ENCODE results near the gene BDH1.

Gene BDH1

DNA sequence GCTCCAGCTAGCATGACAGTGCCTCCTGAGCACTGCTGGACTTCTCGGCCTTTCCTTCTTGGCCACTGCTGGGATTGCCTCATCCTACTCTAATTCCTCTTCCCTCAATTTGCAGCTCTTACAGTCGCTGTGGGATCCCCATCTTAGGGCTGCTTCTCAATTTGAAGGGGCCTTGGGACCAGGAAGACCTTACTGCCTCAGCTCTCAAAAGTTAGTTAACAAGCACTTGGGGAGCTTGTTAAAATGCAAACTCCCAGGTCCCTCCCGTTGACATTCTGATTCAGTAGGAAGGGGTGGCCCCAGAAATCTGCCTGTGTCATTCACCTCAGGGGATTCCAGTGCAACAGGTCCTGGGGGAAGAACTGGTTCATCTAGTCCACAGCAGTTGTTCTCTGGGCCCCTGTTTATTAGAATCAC, 14.8 kb downstream of the BDH1 start (continued):
- TF ChIP-seq TOX (CRISPR knock-in tag; IDR thresholded peaks at IDR 0.05; ENCODE audit: borderline replicate concordance) = no peak
- no peak for TF ChIP-seq CSDC2 (CRISPR knock-in tag; IDR thresholded peaks at IDR 0.05)
- no peak for TF ChIP-seq ZNF565 (CRISPR knock-in tag; conservative IDR thresholded peaks at IDR 0.05; ENCODE audit: low read depth)
- no peak for TF ChIP-seq RARB (CRISPR knock-in tag; IDR thresholded peaks at IDR 0.05)
- no peak for TF ChIP-seq ZNF70 (CRISPR knock-in tag; IDR thresholded peaks at IDR 0.05)
- TF ChIP-seq, protein P1, sequence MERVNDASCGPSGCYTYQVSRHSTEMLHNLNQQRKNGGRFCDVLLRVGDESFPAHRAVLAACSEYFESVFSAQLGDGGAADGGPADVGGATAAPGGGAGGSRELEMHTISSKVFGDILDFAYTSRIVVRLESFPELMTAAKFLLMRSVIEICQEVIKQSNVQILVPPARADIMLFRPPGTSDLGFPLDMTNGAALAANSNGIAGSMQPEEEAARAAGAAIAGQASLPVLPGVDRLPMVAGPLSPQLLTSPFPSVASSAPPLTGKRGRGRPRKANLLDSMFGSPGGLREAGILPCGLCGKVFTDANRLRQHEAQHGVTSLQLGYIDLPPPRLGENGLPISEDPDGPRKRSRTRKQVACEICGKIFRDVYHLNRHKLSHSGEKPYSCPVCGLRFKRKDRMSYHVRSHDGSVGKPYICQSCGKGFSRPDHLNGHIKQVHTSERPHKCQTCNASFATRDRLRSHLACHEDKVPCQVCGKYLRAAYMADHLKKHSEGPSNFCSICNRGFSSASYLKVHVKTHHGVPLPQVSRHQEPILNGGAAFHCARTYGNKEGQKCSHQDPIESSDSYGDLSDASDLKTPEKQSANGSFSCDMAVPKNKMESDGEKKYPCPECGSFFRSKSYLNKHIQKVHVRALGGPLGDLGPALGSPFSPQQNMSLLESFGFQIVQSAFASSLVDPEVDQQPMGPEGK (CRISPR knock-in tag; IDR thresholded peaks at IDR 0.05; ENCODE audit: borderline replicate concordance) = no peak
- TF ChIP-seq ESRRG (CRISPR knock-in tag; IDR thresholded peaks at IDR 0.05) = no peak

DNA sequence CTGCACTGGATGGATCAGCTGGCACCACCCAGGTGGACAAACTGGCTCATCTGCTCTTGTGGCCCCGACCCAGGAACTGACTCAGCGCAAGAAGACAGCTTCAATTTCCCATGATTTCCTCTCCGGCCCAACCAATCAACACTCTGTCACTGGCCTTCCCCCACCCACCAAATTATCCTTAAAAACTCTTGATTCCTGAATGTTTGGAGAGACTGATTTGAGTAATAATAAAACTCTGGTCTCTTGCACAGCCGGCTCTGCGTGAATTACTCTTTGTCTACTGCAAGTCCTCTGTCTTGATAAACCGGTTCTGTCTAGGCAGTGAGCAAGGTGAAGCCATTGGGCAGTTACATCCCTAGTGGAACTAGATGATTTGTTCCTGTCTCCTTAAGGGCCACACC, 16.1 kb downstream of the BDH1 start:
- TF ChIP-seq PPARA (CRISPR knock-in tag; IDR thresholded peaks at IDR 0.05; ENCODE audit: borderline replicate concordance) (no peak), ARNTL (CRISPR knock-in tag; IDR thresholded peaks at IDR 0.05; ENCODE audit: borderline replicate concordance, low read depth) (no peak), ZNF8 (CRISPR knock-in tag; IDR thresholded peaks at IDR 0.05) (no peak), SNAI2 (CRISPR knock-in tag; IDR thresholded peaks at IDR 0.05) (no peak), BACH2 (CRISPR knock-in tag; IDR thresholded peaks at IDR 0.05; ENCODE audit: borderline replicate concordance) (no peak)
- TF ChIP-seq, protein P2, sequence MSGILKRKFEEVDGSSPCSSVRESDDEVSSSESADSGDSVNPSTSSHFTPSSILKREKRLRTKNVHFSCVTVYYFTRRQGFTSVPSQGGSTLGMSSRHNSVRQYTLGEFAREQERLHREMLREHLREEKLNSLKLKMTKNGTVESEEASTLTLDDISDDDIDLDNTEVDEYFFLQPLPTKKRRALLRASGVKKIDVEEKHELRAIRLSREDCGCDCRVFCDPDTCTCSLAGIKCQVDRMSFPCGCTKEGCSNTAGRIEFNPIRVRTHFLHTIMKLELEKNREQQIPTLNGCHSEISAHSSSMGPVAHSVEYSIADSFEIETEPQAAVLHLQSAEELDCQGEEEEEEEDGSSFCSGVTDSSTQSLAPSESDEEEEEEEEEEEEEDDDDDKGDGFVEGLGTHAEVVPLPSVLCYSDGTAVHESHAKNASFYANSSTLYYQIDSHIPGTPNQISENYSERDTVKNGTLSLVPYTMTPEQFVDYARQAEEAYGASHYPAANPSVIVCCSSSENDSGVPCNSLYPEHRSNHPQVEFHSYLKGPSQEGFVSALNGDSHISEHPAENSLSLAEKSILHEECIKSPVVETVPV (CRISPR knock-in tag; IDR thresholded peaks at IDR 0.05) = no peak
- TF ChIP-seq, protein P3, sequence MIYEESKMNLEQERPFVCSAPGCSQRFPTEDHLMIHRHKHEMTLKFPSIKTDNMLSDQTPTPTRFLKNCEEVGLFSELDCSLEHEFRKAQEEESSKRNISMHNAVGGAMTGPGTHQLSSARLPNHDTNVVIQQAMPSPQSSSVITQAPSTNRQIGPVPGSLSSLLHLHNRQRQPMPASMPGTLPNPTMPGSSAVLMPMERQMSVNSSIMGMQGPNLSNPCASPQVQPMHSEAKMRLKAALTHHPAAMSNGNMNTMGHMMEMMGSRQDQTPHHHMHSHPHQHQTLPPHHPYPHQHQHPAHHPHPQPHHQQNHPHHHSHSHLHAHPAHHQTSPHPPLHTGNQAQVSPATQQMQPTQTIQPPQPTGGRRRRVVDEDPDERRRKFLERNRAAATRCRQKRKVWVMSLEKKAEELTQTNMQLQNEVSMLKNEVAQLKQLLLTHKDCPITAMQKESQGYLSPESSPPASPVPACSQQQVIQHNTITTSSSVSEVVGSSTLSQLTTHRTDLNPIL (CRISPR knock-in tag; IDR thresholded peaks at IDR 0.05; ENCODE audit: low read depth) = no peak
- no peak for ATAC-seq

DNA sequence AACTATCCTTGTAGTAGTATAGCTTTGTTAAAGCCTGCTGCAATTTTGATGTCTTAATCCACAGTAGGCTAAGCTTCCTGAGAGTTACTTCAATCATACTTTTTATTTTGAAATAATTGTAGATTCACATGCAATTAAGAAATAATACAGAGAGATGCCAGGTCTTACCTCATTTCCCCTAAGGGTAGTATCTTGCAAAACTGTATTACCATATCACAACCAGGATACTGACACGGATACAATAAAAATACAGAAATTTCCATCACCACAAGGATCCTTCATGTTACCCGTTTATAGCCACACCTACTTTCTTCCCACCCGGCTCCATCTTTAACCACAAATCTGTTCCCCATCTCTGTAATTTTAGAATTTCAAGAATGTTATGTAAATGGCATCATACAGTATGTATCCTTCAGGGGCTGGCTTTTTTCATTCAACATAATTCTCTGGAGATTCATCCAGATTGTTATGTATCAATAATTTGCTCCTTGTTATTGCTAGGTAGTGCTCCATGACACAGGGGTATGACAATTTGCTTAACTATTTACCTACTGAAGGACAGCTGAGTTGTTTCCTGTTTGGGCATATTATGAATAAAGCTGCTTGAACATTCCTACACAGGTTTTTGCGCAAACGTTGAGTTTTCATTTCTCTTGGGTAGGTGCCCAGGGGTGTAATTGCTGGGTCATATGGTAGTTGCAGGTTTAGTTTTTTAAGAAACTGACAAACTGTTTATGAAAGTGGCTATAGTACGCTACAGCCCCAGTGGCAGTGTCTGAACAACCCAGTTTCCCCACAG, 21.6 kb downstream of the BDH1 start:
- no peak for ATAC-seq
- no peak for TF ChIP-seq ESRRG (CRISPR knock-in tag; IDR thresholded peaks at IDR 0.05)

DNA sequence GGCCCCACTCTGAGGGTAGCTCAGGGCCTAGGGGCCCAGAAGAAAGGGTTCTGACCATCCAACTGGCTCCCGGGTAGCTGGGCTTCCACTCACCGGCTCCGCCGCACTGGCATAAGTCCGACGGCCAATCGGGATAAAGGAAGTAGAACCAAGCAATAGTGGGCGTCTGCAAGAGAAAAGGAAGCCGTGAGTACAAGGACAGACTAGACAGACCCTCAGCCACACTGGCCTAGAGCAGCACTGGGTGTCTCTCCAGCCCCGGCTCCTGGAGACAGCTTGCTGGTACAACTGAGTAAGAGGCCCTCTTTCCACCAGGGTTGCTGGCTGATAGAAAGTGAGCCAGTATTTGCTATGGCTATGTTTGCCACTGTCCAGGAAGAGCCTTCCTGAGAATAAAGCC, 22.4 kb downstream of the BDH1 start:
- TF ChIP-seq TCF4 (CRISPR knock-in tag; IDR thresholded peaks at IDR 0.05; ENCODE audit: borderline replicate concordance) (no peak), ZNF565 (CRISPR knock-in tag; conservative IDR thresholded peaks at IDR 0.05; ENCODE audit: low read depth) (no peak), ZFP3 (CRISPR knock-in tag; IDR thresholded peaks at IDR 0.05) (no peak), ZFP30 (CRISPR knock-in tag; IDR thresholded peaks at IDR 0.05) (no peak), ESRRG (CRISPR knock-in tag; IDR thresholded peaks at IDR 0.05) (no peak), RARB (CRISPR knock-in tag; IDR thresholded peaks at IDR 0.05) (no peak), GLIS3 (CRISPR knock-in tag; IDR thresholded peaks at IDR 0.05) (no peak), SNAI2 (CRISPR knock-in tag; IDR thresholded peaks at IDR 0.05) (no peak), ARNTL (CRISPR knock-in tag; IDR thresholded peaks at IDR 0.05; ENCODE audit: borderline replicate concordance, low read depth) (no peak), BACH2 (CRISPR knock-in tag; IDR thresholded peaks at IDR 0.05; ENCODE audit: borderline replicate concordance) (no peak), OSR1 (CRISPR knock-in tag; IDR thresholded peaks at IDR 0.05) (no peak), ZC3H10 (CRISPR knock-in tag; IDR thresholded peaks at IDR 0.05) (no peak)
- TF ChIP-seq, protein P3 (CRISPR knock-in tag; IDR thresholded peaks at IDR 0.05; ENCODE audit: low read depth) = no peak
- TF ChIP-seq, protein P2 (CRISPR knock-in tag; IDR thresholded peaks at IDR 0.05) = no peak
- TF ChIP-seq, protein P4, sequence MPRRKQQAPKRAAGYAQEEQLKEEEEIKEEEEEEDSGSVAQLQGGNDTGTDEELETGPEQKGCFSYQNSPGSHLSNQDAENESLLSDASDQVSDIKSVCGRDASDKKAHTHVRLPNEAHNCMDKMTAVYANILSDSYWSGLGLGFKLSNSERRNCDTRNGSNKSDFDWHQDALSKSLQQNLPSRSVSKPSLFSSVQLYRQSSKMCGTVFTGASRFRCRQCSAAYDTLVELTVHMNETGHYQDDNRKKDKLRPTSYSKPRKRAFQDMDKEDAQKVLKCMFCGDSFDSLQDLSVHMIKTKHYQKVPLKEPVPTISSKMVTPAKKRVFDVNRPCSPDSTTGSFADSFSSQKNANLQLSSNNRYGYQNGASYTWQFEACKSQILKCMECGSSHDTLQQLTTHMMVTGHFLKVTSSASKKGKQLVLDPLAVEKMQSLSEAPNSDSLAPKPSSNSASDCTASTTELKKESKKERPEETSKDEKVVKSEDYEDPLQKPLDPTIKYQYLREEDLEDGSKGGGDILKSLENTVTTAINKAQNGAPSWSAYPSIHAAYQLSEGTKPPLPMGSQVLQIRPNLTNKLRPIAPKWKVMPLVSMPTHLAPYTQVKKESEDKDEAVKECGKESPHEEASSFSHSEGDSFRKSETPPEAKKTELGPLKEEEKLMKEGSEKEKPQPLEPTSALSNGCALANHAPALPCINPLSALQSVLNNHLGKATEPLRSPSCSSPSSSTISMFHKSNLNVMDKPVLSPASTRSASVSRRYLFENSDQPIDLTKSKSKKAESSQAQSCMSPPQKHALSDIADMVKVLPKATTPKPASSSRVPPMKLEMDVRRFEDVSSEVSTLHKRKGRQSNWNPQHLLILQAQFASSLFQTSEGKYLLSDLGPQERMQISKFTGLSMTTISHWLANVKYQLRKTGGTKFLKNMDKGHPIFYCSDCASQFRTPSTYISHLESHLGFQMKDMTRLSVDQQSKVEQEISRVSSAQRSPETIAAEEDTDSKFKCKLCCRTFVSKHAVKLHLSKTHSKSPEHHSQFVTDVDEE (CRISPR knock-in tag; IDR thresholded peaks at IDR 0.05) = no peak
- TF ChIP-seq, protein P1 (CRISPR knock-in tag; IDR thresholded peaks at IDR 0.05; ENCODE audit: borderline replicate concordance) = no peak
- ATAC-seq = no peak
